HG02840 (cell line): ENCODE data around the gene DNASE1.
"Not testable (repeated sequence)": the region's sequence is repeated elsewhere in the genome, so short reads cannot be mapped to it uniquely, and the experiment has no call there.

Experiments
- ATAC-seq: cut with Tn5 transposase; IDR thresholded peaks from one replicate; pipeline ENCODE4 v1.9.1; 2021; ENCODE audit warnings: mild to moderate bottlenecking, moderate library complexity, moderate number of reproducible peaks; ENCODE audit not compliant: unreplicated experiment, low FRiP score

DNASE1 gene

GRCh38 chr16:3640632-3641501 is 13.6 kb upstream of the DNASE1 start:
- ATAC-seq, result no peak

GRCh38 chr16:3641801-3642396 is 12.6 kb upstream of the DNASE1 start:
- ATAC-seq, result no peak

- no peak for ATAC-seq
Observed at GRCh38 chr16:3642397-3643094, 11.9 kb upstream of the DNASE1 start.

- ATAC-seq, result no peak
Observed at GRCh38 chr16:3643095-3643730, 11.3 kb upstream of the DNASE1 start.

- no peak for ATAC-seq
Observed at GRCh38 chr16:3645108-3645503, 9.4 kb upstream of the DNASE1 start.

- no peak for ATAC-seq
Observed at GRCh38 chr16:3645504-3646347, 8.8 kb upstream of the DNASE1 start.

GRCh38 chr16:3646348-3646920 is 8.1 kb upstream of the DNASE1 start:
- ATAC-seq, result no peak

- no peak for ATAC-seq
Observed at GRCh38 chr16:3650631-3651265, 3.7 kb upstream of the DNASE1 start.

GRCh38 chr16:3651461-3652372 is 2.8 kb upstream of the DNASE1 start:
- no peak for ATAC-seq

- no peak for ATAC-seq
Observed at GRCh38 chr16:3652373-3653195, 1.9 kb upstream of the DNASE1 start.

- no peak for ATAC-seq
Observed at GRCh38 chr16:3655030-3655395, 522 bp downstream of the DNASE1 start.

- no peak for ATAC-seq
Observed at GRCh38 chr16:3655396-3656159, 1.1 kb downstream of the DNASE1 start.

- ATAC-seq, result not testable (repeated sequence)
Observed at GRCh38 chr16:3656160-3656490, 1.6 kb downstream of the DNASE1 start.

GRCh38 chr16:3656491-3657468 is 2.3 kb downstream of the DNASE1 start:
- no peak for ATAC-seq

- ATAC-seq, result no peak
Observed at GRCh38 chr16:3659251-3659650, 4.8 kb downstream of the DNASE1 start.

- ATAC-seq, result no peak
Observed at GRCh38 chr16:3661311-3661710, 6.8 kb downstream of the DNASE1 start.
